Measurements from ENCODE around the gene EXOC6. TPM values are rescaled to one million over a fixed set of nuclear protein-coding genes. Genes with fewer than 3 reads are reported as not detected.
A peak's percentile ranks its signal among the peaks of the same experiment; 100 is the strongest.

The EXOC6 gene
- total and polyA plus RNA-seq, 2 donors from 2014 or later: 9.5 to 17.0 TPM

- TF ChIP-seq CTCF (IDR thresholded peaks at IDR 0.05; ENCODE audit: borderline replicate concordance, extremely low read depth, insufficient read depth): no peak
- Histone ChIP-seq H3K4me3 (ENCODE audit: low read length in 3 of 3) (no peak overlapping the region), H3K9ac (ENCODE audit: low read length in 3 of 3) (no peak overlapping the region), H3K36me3 (ENCODE audit: control insufficient read depth in 2 of 3, insufficient read depth in 3 of 3, low read length in 3 of 3) (no peaks in the 10 kb centered on the region), H3K27me3 (ENCODE audit: control insufficient read depth, insufficient read depth, low read length) (peaks cover 77% of the 10 kb centered on the region), H3K9me3 (ENCODE audit: control insufficient read depth in 2 of 3, insufficient read depth in 1 of 3, low read length in 3 of 3) (no peaks in the 10 kb centered on the region), H3K27ac (ENCODE audit: low read depth in 2 of 2, low read length in 2 of 2) (no peak overlapping the region), H3K4me1 (ENCODE audit: control insufficient read depth in 2 of 3, insufficient read depth in 2 of 3, low read depth in 1 of 3, low read length in 3 of 3) (peaks cover 0 to 13% (median 0%) of the 10 kb centered on the region in 3 donors)
- intact Hi-C loops (cut with DNase I): no loop called here
- FAIRE-seq: no peak
- DNase-seq: peak in 1 of 5 donors; percentile 53
Observed at GRCh38 chr10:93067443-93068365, 219.4 kb downstream of the EXOC6 start.

GRCh38 chr10:93068411-93069244, 220.3 kb downstream of the EXOC6 start:
- no peak for TF ChIP-seq CTCF (IDR thresholded peaks at IDR 0.05; ENCODE audit: borderline replicate concordance, extremely low read depth, insufficient read depth)
- Histone ChIP-seq H3K36me3 (ENCODE audit: control insufficient read depth in 2 of 3, insufficient read depth in 3 of 3, low read length in 3 of 3) (no peaks in the 10 kb centered on the region), H3K4me1 (ENCODE audit: control insufficient read depth in 2 of 3, insufficient read depth in 2 of 3, low read depth in 1 of 3, low read length in 3 of 3) (peaks cover 0 to 16% (median 0%) of the 10 kb centered on the region in 3 donors), H3K9me3 (ENCODE audit: control insufficient read depth in 2 of 3, insufficient read depth in 1 of 3, low read length in 3 of 3) (no peaks in the 10 kb centered on the region), H3K27ac (ENCODE audit: low read depth in 2 of 2, low read length in 2 of 2) (no peak overlapping the region), H3K4me3 (ENCODE audit: low read length in 3 of 3) (no peak overlapping the region), H3K9ac (ENCODE audit: low read length in 3 of 3) (no peak overlapping the region), H3K27me3 (ENCODE audit: control insufficient read depth, insufficient read depth, low read length) (peaks cover 78% of the 10 kb centered on the region)
- intact Hi-C loops (cut with DNase I): no loop called here
- no peak for FAIRE-seq
- peak in 2 of 5 donors; percentile 49 to 52 for DNase-seq

- Histone ChIP-seq H3K9me3 (ENCODE audit: control insufficient read depth in 2 of 3, insufficient read depth in 1 of 3, low read length in 3 of 3) (no peaks in the 10 kb centered on the region), H3K27me3 (ENCODE audit: control insufficient read depth, insufficient read depth, low read length) (peaks cover 72% of the 10 kb centered on the region), H3K27ac (ENCODE audit: low read depth in 2 of 2, low read length in 2 of 2) (no peak overlapping the region), H3K36me3 (ENCODE audit: control insufficient read depth in 2 of 3, insufficient read depth in 3 of 3, low read length in 3 of 3) (no peaks in the 10 kb centered on the region), H3K4me3 (ENCODE audit: low read length in 3 of 3) (no peak overlapping the region), H3K9ac (ENCODE audit: low read length in 3 of 3) (no peak overlapping the region), H3K4me1 (ENCODE audit: control insufficient read depth in 2 of 3, insufficient read depth in 2 of 3, low read depth in 1 of 3, low read length in 3 of 3) (peaks cover 0 to 20% (median 0%) of the 10 kb centered on the region in 3 donors)
- DNase-seq: no peak
- no peak for TF ChIP-seq CTCF (IDR thresholded peaks at IDR 0.05; ENCODE audit: borderline replicate concordance, extremely low read depth, insufficient read depth)
- no peak for FAIRE-seq
- intact Hi-C loops (cut with DNase I): no loop called here
Observed at GRCh38 chr10:93069245-93069561, 220.9 kb downstream of the EXOC6 start.

All from kidney (tissue), 14 donors.